GM10847 (cell line): ENCODE data around the gene PDE10A.

Source experiments
- POLR2A ChIP-seq: IDR thresholded peaks from 2 replicates; pipeline ENCODE4 v1.6.1; 2011; ENCODE audit not compliant: insufficient read length; ENCODE audit errors: extremely low read depth

Gene PDE10A

DNA sequence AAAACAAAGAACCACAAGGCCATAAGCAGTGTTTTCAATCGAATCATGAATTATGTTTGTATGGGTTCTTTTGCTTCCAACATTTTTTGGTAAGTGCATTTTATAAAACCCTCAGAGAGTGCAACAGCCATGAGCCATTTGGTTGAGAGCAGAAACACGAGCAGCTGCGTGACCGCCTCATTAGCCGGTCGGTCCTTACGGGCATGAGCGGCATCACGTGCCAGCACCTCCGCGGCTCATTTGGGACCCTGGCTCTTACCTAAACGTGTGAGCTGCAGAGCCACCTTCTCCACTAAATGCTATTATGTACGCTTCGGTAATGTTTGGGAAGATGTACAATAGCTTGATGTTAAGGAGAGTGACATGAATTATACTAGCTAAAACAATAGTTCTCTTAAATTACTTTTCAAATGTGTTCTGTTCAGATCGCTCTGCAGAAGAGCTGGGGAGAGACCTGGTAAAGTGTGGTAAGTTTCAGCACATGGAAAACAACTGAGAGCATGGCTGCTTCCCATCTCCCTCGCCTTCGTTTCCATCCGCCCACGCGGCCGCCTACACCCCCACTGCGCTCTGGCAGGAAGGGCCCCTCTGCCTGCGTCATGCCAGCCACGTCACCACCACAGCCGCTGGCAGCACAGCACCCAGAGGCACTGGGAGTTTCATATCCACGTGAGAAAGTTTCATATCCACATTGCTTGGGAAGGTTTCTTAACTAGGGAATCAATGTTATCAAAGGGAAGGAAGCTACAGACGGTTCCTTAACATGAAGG is 23.7 kb upstream of the PDE10A start:
- TF ChIP-seq POLR2A, result no peak

DNA sequence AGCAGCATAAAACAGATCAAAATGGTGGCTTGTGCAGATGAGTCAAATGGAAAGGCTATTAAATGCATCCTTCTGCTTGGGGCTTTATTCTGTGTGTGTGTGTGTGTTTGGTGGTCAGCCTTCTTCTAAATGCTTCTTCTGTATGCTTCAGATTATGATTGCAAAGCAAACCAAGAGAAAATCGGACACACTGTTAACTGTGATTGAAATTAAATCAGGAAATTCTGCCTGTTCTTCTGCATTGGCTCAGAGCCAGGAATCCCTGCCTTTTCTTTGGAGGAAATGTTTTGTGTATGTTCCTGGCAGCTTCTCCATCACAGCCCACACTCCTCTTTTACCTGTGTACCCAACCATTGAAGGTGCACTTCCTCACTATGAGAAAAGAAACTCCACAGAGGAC is 22.3 kb upstream of the PDE10A start:
- no peak for TF ChIP-seq POLR2A

DNA sequence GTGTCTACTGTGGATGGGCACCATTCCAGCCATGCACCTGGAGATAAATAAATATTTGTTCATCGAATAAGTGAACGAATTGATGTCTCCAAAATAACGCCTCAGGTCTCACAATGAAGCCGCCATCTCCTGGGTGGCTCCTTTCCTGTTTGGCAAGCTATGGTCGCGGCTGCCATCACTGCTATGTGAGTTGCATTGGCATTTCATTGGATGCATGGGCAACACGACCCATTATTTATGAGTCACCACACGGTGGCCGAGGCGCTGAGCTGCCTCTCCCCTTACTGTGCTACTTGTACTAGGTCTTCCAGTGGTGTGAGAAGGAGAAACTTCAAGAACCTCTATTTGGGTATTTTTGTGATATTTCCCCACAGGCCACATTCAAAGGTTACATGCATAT is 21.3 kb upstream of the PDE10A start:
- no peak for TF ChIP-seq POLR2A

DNA sequence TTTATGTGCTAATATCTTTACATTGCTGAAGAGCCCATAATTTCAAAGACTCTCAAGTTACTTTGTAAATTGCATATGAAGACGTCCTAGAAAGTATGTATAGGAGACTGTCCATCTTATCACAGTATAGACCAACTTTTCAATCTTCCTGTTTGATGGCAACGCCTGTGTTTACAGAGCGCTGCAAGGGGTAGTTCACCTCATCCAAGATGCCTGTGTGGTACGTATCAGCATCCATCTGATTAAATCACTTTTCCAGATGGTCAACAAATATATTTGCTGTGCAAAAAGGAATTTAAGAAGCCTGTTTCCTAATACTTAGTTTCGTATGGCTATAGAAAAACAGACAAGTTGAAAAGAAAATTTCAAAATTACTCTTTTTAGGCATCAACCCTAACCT is 17.9 kb upstream of the PDE10A start:
- no peak for TF ChIP-seq POLR2A

- no peak for TF ChIP-seq POLR2A
Measured at GRCh38 chr6:165679326-165679725, 16.3 kb upstream of the PDE10A start.

DNA sequence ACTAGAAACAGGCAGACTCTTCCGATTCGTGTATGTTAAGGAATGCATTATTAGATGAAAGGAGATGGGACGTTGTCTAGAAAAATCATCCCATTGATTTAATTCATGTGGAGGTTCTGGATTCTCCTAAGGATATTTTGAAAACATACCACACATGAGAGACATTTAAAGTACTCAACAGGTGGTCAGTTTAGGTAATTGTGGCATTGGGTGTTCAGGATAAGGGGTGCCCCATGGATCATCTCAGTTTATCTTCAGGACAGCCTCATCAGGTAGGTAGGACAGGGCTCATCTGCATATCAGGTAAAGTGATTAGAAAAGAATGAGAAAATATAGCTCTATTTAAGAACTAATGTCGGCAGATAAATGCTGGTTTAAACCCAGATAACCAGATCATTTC is 15.9 kb upstream of the PDE10A start:
- no peak for TF ChIP-seq POLR2A

DNA sequence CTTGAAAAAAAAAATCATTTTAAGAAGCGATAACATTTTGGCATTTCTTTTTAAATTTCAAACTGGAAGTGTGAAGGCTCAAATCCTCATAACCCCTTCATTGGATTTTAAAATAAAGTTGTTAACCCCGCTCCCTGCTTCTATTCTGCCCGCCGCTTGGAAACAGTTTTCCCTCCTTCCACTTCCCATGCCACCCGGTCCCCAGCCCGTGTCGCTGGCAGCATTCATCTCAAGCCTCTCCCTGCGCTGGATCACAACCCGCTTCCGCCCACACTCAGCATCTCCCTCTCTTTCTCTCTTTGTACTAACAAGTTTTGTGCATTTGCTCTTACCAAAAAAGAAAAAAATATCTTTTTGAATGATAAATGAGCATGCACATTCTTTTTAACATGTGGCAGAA is 15.4 kb upstream of the PDE10A start:
- TF ChIP-seq POLR2A, result no peak

GRCh38 chr6:165677091-165677490 is 14.1 kb upstream of the PDE10A start:
- no peak for TF ChIP-seq POLR2A

GRCh38 chr6:165676435-165677068 is 13.5 kb upstream of the PDE10A start:
- TF ChIP-seq POLR2A, result no peak

DNA sequence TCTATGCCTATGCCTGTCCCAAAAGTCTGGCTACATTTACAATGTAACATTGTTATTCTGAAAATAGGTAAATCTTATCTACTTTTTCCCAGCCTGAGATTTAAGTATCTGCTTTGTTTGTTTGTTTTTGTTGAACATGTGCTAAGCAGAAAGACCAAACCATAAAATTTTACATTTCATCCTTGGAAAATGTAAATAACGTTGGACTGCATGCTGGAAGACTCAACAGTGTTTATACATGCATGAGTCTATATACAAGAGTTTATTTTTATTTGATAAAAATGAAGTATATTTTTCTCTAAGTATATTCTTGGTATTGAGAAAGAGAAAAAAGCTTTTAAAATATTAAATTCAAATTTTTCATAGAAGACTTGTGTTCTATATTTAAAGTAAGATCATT is 12.1 kb upstream of the PDE10A start:
- no peak for TF ChIP-seq POLR2A

DNA sequence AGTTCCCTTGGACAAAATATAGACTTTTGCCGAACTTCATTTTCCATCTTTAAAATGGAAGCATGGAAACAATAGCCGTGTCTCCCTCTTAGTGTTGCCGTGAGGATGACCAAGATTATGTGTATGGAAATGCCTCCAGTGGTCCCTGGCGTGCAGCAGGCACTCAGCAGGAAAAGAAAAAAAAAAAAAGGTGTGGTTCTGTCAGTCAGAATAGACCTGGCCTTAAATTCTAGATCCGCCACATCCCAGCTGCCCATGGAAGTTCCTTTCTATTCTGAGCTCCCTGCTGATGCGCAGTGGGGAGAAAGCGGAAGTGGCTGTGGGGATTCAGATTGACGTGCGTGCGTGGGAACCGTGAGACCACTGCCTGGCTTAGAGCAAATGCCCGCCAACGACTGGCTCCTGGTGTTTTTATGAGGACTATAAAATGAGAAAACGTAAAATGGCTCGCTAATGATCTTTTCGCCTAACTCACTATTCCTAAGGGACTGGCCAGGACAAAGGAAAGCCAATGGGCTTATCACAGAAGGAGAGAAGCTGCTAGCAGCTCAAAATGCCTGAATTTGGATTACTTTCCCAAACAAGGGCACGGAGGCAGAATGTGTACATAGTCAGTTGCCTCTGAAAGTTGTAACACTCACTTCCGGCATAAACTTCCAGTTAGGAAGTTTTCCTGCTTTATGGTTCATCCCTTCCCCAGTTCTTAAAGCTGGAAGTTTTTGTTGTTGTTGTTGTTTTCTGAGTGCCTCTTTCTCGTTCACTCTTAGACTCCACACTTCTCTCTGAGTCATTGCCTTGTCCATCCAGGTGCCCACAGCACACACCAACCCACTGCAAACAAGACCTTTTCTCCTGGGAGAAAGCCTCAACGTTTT is 11.4 kb upstream of the PDE10A start:
- no peak for TF ChIP-seq POLR2A

GRCh38 chr6:165671222-165671768 is 8.3 kb upstream of the PDE10A start:
- TF ChIP-seq POLR2A, result no peak

- no peak for TF ChIP-seq POLR2A
Measured at GRCh38 chr6:165668951-165669350, 5.9 kb upstream of the PDE10A start.

- no peak for TF ChIP-seq POLR2A
Measured at GRCh38 chr6:165665384-165665672, 2.3 kb upstream of the PDE10A start.

GRCh38 chr6:165664559-165665383 is 1.7 kb upstream of the PDE10A start:
- TF ChIP-seq POLR2A, result no peak
